NOMO-1 treated with dmso at 0.1 percent for 144 hours (cell line): ENCODE measurements around the gene KBTBD6.
"Not testable (repeated sequence)": the region's sequence is repeated elsewhere in the genome, so short reads cannot be mapped to it uniquely, and the experiment has no call there.

Source experiments
- DNase-seq: peaks from one replicate; lab custom pipeline; 2025; ENCODE audit not compliant: unreplicated experiment; lab: John Stamatoyannopoulos, UW

Gene KBTBD6, protein sequence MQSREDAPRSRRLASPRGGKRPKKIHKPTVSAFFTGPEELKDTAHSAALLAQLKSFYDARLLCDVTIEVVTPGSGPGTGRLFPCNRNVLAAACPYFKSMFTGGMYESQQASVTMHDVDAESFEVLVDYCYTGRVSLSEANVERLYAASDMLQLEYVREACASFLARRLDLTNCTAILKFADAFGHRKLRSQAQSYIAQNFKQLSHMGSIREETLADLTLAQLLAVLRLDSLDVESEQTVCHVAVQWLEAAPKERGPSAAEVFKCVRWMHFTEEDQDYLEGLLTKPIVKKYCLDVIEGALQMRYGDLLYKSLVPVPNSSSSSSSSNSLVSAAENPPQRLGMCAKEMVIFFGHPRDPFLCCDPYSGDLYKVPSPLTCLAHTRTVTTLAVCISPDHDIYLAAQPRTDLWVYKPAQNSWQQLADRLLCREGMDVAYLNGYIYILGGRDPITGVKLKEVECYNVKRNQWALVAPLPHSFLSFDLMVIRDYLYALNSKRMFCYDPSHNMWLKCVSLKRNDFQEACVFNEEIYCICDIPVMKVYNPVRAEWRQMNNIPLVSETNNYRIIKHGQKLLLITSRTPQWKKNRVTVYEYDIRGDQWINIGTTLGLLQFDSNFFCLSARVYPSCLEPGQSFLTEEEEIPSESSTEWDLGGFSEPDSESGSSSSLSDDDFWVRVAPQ

DNA sequence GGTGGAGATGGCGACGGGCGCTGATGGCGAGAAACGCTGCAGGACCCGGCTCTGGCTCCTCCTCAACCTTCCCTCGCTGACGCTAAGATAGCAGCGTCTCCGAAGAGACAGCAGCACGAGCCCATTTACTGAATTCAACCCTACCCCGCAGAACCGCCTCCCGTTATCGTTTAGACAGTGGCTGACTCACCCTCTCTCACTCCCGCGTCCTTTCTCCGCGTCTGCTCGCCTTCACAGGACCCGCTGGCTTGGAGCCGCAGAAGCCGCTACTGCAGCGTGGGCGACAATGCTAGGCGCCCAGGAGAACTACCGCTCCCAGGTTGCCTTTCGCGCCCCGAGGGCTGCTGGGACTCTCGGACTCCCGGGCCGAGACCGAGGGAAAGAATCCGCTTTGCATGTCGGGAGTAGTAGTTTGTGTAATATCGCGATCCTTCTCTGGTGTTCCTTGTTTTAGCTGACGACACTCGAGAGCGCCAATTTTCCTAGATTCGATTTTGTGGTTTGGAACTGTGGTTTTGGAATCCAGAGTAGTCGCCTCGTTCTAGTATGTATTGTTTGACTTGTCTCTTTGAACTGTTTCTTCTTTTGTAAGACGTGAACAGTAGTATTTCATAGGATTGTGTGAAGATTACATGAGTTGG, at the start of gene KBTBD6:
KBTBD6 (minus strand) TSS at position 291 of the 641 bp plus-strand sequence. CDS start 291 bp downstream, outside the sequence.
- peak; percentile 96 for DNase-seq

DNA sequence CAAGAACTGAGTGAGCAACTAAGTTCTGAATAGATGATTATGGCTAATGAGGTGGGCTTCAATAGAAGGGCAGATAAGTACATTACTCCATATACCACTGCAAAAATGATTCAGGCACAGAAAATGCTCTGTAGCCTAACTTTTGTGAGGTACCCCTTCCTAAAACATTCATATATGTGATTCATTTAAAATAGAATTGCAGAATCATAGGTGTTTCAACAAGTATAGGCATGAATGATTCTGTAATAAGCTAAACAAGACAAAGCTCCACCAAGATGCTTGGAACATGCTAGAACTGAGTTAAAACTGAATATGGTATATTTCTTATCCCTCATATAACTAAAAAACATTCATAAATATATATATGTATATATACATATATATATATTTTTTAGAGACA, 49.6 kb upstream of the KBTBD6 start:
- no peak for DNase-seq

DNA sequence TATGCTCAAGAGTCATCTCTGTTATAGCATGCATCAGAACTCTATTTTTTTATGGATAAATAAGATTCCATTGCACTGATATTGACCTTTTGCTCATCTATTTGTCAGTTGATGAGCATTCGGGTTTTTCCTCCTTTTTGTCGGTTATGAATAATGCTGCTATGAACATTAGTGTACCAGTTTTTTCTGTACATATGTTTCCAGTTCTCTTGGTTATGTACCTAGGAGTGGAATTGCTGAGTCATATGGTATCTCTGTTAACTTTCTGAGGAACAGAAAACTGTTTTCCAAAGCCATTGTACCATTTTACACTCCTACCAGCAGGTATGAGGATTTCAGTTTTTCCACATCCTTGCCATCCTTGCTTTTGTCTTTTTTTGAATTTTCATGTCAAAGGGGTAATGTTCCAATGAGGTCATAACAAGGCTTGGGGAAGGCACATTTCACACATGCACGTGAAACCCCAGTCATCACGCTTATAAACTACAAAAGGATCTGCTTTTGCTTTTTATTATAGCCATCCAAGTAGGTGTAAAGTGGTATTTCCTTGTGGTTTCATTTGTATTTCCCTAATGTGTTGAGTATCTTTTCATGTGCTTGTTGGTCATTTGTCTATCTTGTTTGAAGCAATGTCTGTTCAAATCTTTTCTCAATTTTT, 47.1 kb upstream of the KBTBD6 start:
- no peak for DNase-seq

DNA sequence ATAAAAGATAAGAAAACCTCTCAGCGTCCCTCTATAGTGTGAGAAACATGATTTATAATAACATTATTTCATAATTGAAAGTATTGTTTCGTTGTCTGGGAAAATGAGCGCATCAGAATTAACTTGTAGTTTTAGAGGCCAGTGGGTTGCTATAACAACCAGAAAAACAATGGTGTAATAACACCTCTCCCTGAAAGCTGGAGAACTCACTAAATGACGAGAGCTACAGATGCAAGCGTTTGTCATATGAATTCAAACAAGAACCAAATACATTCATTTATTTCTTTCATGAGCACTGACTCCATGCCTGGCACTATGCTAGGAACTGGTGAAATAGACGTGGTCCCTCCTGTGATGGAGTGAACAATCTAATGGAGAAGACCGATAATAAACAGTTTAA, 45.4 kb upstream of the KBTBD6 start:
- no peak for DNase-seq

DNA sequence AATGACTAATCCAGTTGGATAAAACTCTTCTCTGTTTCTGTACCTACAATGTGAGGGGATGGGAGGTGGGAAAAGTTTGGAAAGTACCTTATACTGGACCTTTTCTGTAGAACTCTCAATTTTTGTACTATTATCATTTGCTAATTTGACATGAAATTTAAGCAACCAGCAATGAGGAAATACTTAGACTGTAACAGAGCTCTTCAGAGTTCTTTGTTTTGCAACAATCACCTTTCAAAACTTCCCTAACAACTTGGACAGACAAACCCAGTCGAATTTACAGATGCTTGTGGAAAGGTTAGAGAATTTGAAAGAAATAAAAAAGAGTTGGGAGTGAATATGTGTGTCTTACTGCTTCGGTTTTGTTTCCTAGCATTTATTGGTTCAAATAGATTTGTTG, 45.0 kb upstream of the KBTBD6 start:
- DNase-seq = peak; percentile 61

DNA sequence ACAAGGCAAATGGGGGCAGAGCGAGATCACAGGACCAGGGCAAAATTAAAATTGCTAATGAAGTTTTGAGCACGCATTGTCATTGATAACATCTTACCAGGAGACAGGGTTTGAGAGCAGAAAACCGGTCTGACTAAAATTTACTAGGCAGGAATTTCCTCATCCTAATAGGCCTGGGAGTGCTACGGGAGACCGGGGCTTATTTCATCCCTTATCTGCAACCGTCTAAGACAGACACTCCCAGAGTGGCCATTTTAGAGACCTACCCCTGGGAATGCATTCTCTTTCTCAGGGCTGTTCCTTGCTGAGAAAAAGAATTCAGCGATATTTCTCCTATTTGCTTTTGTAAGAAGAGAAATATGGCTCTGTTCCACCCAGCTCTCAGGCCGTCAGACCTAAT, 43.0 kb upstream of the KBTBD6 start:
- not testable (repeated sequence) for DNase-seq

DNA sequence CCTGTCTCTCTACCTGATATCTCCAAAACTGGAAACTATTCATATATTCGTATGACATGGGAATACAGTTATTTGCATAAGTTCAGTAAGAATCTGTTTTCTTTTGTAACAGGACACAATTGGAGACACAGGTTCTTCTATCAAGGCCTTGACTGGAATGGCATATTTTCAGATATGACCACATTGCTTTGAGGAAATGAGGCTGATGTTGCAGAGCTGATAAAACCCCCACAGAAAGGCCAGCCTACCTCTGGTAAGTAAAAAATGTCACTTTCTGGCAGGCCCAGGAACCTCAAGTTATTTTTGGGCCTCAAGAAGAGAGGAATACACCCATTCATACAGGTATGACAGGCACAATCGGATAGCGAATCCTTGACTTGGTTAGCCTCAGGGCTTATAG, 29.5 kb upstream of the KBTBD6 start:
- no peak for DNase-seq

DNA sequence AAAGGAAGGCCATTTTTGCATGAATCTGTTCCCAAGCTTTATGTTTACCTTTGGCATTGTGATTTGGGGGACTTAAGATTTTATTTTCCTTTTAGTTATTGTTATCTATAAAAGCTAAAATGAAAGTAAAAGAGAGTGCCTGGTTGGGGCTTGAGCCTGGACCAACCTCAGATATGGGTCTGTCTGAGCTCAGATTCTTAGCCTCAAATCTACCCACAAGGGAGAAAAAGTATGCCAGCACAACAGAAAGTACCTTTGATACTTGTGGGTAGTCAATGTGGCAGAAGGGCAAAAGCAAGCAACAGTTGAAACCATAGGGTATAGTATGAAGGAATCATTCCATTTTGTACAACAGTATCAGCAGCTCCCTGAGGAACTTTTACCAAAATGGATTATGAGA, 26.6 kb upstream of the KBTBD6 start:
- DNase-seq = no peak

DNA sequence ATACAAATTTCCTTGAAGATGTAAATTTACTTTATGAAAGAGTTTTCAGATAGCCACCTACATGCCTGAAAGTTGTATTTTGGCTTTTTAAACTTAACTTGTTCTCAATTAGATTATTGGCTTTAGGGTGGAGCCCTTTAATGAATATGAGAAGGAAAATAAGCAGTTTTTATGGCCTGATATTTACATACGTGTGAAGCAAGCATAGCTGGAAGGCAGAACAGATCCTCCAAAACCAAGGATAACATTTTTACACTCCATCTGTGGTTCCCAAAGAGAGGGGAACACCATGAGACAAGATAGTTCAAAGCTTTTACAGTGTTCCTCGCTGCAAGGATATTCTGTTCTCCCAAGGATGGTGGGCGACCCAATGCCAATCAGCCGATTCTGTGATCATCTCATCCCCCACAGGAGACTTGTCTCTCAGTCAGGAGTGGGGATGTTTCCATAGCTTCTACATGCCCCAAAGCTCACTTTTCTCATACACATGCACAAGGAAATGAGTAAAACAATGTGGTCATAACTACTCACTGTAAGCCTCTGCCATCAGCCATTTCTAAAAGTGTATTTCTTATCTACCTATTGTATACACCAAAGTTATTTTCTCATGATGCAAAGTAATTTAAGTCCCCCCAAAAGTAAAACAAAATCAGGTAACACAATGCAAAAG, 24.6 kb upstream of the KBTBD6 start:
- DNase-seq = no peak

DNA sequence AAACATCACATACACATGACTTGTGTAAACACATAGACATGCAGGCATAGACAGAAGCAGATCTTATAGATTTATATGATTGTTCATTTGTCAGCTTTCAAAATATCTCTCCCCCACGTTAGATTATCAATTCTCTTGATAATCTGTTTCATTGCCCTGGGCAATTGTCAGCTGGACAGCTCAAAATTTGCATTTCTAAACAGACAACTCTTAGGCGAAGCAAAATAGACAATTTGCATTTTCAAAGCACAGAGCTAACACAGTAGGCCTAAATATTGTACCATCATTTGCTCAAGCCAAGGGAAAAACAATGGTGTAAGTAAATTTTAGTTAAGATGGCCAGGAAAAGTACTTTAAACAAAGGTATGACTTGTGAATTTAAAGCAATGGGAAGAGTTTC, 24.0 kb upstream of the KBTBD6 start:
- no peak for DNase-seq

DNA sequence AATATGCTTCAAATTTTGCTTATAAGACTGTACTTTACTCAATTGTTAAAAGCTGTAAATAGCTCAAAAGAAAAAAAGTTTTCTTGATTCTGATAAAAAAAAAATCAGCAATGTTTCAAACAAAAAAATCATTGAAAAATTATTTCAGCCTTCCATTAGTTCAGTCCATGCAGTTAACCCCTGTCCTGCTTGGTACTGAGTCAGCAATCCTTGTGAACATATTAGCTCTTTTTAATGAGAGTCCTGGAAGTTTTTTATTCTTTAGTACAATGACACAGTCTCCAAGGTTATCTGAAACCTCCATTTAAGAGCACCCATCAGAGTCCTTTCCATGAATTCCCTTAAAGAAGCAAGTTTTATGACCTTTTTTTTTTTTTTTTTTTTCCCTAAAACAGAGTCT, 21.4 kb upstream of the KBTBD6 start:
- DNase-seq = no peak

DNA sequence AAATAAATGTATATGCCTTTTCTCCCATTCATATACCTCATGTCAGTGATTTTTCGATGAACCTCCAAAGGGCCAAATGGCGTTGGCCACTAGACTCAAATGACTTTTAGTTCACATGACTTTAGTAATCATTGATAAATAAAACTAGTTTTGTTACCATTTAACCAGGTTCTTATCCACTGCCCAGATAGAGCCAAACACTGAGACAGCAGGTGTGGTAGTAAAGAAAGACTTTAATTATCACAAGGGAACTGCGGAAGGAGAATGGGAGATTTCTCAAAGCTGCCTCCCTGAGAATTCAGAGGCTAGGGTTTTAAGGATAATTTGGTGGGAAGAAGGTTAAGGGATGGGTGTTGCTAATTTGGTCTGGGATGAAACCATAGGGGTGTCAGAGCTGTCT, 19.4 kb upstream of the KBTBD6 start:
- DNase-seq = no peak

DNA sequence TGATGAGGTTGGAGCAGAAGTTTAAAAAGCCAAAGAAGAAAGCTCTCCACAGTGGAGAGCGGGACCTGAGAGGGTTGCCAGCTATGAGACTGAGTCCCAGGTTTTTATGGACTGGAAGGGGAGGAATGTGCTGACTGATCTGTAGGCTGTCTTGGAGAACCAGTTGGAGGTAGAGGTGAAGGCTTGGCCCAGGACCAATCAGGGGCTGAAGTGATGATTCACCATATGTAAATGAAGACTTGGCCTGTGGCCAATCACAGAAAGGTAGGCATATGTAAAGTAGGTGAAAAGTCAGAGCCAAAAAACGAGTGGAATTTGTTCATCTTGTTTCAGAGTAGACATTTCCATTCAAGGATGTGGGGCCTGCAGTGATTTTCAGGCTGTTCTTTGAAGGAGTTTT, 17.5 kb upstream of the KBTBD6 start:
- DNase-seq = no peak

DNA sequence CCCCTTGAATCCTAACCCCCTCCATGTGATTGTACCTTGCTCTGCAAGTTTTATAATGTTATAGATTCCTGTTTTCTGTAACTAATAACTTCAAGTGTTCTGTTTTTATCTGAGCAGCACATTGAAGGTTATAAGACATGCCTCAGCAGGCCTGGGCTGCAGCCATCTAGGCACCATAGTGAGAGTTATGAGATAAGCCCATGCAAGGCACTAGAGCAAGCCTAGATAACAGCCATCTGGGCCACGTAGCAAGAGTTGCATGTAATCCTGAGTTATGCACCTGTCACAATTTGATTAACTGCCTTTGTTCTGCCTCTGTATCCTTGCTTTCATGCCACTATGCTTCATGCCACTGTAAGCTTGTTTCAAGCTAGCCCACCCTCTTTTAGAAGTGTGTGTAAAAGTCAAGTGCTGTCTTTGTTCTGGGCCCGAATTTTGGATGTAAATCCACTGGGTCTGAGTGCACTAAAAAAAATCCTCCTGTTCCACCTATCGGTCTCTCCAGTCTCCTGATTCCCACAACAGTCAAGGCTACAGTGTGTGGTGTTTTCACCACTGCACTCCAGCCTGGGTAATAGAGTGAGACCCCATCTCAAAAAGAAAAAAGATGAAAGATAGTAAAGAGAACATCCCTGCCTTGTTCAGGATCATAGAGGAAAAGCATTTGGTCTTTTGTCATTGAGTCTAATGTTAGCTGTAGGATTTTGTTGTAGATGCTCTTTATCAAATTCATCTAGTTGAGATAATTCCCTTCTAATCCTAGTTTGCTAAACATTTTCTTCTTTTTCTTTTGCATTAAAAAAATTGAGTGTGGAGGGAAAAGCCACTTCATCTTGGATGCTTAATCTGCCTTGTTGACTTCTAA, 16.0 kb upstream of the KBTBD6 start:
- no peak for DNase-seq

DNA sequence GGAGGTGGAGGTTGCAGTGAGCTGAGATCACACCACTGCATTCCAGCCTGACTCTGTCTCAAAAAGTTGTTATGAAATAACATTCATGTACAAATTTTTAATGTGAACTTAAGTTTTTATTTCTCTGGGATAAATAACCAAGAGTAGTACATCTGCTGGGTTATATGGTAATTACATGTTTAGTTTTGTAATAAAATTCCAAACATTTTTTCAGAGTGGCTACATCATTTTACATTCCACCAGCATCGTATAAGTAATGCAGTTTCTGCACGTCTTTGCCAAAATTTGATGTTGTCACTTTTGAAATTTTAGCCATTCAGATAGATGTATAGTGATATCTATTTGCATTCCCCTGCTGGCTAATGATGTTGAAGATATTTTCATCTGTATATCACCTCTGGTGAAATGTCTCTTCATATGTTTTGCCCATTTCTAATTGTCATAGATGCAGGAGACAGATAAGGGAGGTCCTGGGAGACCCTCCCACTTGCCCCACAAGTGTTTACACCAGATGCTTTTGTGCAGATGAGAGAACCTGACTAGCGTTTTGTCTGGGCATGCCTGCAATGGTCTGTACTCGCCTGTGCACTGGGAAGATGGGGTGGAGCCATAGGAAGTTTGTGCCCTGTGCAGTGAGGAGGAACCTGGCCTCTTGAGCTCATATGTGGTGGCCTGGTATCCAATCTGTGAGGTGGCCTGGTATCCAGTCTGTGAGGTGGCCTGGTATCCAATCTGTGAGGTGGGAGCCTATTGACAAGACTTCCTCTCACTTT, 12.7 kb upstream of the KBTBD6 start:
- DNase-seq = no peak

DNA sequence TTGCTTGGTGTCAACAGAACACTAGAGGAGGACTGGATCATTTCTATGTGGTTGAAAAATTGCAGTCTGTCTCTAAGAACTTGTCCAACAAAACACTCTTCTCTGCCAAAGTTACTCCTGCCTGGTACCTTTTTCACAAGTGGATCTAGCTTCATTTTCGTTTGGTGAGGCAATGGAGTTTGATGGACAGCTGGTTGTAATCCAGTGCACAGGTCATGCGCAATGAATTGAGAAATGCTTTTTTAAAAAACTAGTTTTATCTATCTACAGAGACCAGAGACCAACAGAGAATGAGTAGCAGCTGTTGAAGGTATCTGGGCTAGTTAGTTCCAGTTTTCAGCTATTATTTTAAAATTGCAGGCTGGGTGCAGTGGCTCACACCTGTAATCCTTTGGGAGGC, 12.0 kb upstream of the KBTBD6 start:
- DNase-seq = no peak

DNA sequence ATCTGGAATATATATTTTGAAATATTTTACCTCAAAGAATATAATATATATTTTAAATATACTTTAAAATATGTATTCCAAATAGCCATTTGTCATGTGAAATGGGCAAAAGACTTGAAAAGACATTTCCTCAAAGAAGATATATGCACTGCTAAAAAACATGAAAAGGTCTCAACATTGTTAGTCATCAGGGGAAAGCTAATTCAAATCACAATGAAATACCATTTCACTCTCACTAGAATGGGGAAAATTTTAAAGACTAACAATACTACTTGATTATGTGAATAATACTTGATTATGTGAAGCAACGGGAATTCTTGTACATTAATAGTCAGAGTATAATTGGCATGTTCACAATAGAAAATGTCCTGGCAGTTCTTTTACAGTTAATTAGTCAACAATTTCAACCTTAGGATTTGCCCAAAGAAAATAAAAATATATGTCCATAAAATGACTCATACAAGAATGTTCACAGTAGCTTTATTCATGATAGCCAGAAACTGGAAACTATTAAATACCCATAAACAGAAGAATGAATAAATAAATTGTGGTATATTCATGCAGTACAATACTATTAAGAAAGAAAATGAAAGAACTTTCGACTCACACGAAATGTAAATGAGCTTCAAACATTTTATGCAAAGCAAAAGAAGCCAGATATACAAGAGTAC, 6.8 kb upstream of the KBTBD6 start:
- DNase-seq = no peak

DNA sequence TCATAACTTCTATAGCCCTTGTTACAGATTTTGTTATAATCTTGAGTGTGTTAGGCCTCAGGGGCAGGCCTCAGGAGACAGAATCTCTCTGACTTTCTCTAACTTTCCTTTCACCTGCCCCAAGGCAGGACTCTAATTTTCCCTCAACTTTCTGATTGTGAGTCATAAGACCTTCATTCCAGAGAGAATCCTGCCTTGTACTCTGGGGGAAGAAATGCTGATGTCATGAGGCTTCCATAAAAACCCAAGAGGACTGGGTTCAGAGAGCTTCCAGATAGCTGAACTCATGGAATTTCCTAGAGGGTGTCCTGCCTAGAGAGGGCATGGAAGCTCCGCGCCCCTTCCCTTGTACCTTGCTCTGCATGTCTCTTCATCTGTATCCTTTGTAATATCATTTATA, 5.3 kb upstream of the KBTBD6 start:
- no peak for DNase-seq

DNA sequence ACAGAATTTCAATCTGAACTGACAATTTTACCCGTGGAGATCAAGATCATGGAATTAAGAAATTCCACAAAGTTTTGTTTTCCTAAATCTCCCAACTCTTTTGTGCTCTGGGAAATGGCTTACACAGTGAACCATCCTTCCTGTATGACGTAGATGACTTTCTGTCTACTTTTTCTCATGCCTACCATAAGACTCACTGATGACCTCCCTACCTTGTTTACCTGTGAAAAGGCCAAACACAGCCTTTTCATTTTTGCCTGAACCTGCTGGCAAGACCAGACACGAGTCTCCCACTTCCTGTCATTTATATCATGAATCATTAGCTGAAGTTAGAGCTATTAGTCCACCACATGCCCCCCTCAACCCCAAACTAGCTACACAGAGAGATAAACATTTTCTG, 4.6 kb upstream of the KBTBD6 start:
- no peak for DNase-seq
